ENCODE data around the gene UBIAD1. TPM values are rescaled to one million over a fixed set of nuclear protein-coding genes. Genes with fewer than 3 reads are reported as not detected.
A peak's percentile ranks its signal among the peaks of the same experiment; 100 is the strongest.

The UBIAD1 gene
- total and polyA plus RNA-seq, 9 of the 15 experiments (the other 6 are each of a cell fraction or from before 2014, with no cell fraction given) = 6.2 to 34.3 (median 22.3) TPM

DNA sequence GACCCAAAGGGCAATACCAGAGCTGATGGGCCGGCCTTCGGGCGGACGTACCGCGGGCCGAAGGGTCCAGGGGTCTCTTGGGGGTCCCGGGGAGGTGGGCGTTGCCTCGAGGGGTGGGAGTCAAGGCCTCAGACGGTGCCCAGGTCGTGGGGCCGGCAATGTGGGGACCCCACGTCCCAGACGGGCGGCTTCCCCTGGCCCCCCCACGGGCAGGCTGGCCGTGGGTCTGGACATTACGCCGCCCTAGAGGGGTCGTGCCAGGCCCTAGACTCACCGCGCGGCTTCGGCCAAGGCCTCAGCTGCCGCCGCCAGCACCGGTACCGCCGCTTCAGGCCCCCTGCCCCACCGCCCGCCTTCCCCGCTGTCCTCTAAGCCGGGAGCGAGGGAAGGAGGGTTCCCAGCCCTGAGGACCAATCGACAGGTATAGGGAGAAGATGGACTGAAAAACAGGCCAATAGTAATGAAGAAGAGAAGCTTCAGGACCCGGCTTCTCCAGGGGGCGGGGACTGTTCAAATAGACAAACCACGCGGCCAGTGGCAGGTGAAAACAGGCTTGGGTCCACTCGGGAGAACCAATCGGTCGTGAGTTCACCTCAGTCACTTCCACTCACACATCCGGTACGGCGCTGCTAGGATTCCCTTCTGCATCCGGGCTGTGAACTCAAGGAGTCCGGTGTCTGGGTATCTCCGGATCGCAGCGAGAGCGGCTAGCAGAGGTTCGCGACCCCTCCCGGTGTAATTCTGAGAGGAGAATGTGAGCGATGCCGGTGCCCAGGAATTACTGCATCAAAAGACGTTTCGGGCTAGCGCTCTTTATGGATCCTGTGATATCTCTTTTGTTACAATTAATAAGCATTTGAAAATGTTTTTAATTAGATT, 10.6 kb upstream of the UBIAD1 start, which contains the start of gene MTOR (continued):
- peak; percentile 62 to 65; a peak in 2 of 4 replicates for TF ChIP-seq SIX5 (IDR thresholded peaks at IDR 0.05; ENCODE audit: borderline replicate concordance in 1 of 2, insufficient read depth in 1 of 2, low read depth in 1 of 2, low read length in 2 of 2)
- TF ChIP-seq FUS (optimal IDR thresholded peaks at IDR 0.05; ENCODE audit: low read depth, low read length) = no peak
- TF ChIP-seq L3MBTL2 (IDR thresholded peaks at IDR 0.05) = 0 out of 2 replicates have a peak, but pooled peaks have one; percentile 55
- no peak for TF ChIP-seq ZNF75A (CRISPR knock-in tag; IDR thresholded peaks at IDR 0.05)
- TF ChIP-seq ZNF561 (CRISPR knock-in tag; conservative IDR thresholded peaks at IDR 0.05) = no peak
- no peak for TF ChIP-seq NFE2L1 (tag; IDR thresholded peaks at IDR 0.05; ENCODE audit: borderline replicate concordance, low read depth)
- TF ChIP-seq, protein P1, sequence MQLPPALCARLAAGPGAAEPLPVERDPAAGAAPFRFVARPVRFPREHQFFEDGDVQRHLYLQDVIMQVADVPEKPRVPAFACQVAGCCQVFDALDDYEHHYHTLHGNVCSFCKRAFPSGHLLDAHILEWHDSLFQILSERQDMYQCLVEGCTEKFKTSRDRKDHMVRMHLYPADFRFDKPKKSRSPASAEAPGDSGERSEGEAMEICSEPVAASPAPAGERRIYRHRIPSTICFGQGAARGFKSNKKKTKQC (CRISPR knock-in tag; IDR thresholded peaks at IDR 0.05) = peak; percentile 77; the same call in 1 of the 2 replicates
- TF ChIP-seq EWSR1 (IDR thresholded peaks at IDR 0.05; ENCODE audit: borderline replicate concordance, low read depth, partially characterized antibody) = no peak
- no peak for TF ChIP-seq GTF2A2 (tag; IDR thresholded peaks at IDR 0.05)
- TF ChIP-seq BDP1 (IDR thresholded peaks at IDR 0.05; ENCODE audit: insufficient read depth, insufficient read length) = no peak
- TF ChIP-seq ZNF12 (CRISPR knock-in tag; IDR thresholded peaks at IDR 0.05) = no peak
- TF ChIP-seq PYGO2 (tag; IDR thresholded peaks at IDR 0.05) = 0 out of 2 replicates have a peak, but pooled peaks have one; percentile 13
- TF ChIP-seq E4F1 (CRISPR knock-in tag; IDR thresholded peaks at IDR 0.05; ENCODE audit: borderline replicate concordance) = no peak
- TF ChIP-seq TAF15 (IDR thresholded peaks at IDR 0.05; ENCODE audit: low read depth, low read length) = no peak
- no peak for TF ChIP-seq HDAC6 (IDR thresholded peaks at IDR 0.05; ENCODE audit: low read depth, low read length)
- no peak for TF ChIP-seq ZNF507 (tag; conservative IDR thresholded peaks at IDR 0.05)
- TF ChIP-seq FOXK1 (CRISPR knock-in tag; IDR thresholded peaks at IDR 0.05; ENCODE audit: borderline replicate concordance) = no peak
- TF ChIP-seq, protein P2, sequence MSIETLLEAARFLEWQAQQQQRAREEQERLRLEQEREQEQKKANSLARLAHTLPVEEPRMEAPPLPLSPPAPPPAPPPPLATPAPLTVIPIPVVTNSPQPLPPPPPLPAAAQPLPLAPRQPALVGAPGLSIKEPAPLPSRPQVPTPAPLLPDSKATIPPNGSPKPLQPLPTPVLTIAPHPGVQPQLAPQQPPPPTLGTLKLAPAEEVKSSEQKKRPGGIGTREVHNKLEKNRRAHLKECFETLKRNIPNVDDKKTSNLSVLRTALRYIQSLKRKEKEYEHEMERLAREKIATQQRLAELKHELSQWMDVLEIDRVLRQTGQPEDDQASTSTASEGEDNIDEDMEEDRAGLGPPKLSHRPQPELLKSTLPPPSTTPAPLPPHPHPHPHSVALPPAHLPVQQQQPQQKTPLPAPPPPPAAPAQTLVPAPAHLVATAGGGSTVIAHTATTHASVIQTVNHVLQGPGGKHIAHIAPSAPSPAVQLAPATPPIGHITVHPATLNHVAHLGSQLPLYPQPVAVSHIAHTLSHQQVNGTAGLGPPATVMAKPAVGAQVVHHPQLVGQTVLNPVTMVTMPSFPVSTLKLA (conservative IDR thresholded peaks at IDR 0.05) = peak; percentile 87 to 94
- TF ChIP-seq NR2F6 (CRISPR knock-in tag; IDR thresholded peaks at IDR 0.05) = no peak
- no peak for TF ChIP-seq ZNF644 (tag; IDR thresholded peaks at IDR 0.05; ENCODE audit: low read depth)
- TF ChIP-seq HDAC2 (IDR thresholded peaks at IDR 0.05) = no peak
- peak; percentile 46; the same call in 1 of the 2 replicates for TF ChIP-seq FOXM1 (IDR thresholded peaks at IDR 0.05; ENCODE audit: low read depth)
- TF ChIP-seq FOXM1 (CRISPR knock-in tag; IDR thresholded peaks at IDR 0.05; ENCODE audit: low read depth) = no peak
